HepG2 (cell line): ENCODE measurements around the gene NOL4L.

ENCODE experiments used
- CTCF ChIP-seq: sonication (generic); formaldehyde crosslinking; IDR thresholded peaks from 2 replicates; pipeline ENCODE4 v1.5.0; 2020; ENCODE audit warnings: mild to moderate bottlenecking, missing genetic modification reagents, moderate library complexity
- DMAP1 ChIP-seq: IDR thresholded peaks from 2 replicates; pipeline ENCODE4 v1.6.1; 2016
- JUN ChIP-seq: sonication (generic); formaldehyde crosslinking; IDR thresholded peaks from 2 replicates; pipeline ENCODE4 v1.4.0; 2020; ENCODE audit warnings: mild to moderate bottlenecking, missing genetic modification reagents
- JUND ChIP-seq: sonication (generic); formaldehyde crosslinking; IDR thresholded peaks from 2 replicates; pipeline ENCODE4 v1.8.0; 2022; ENCODE audit warnings: mild to moderate bottlenecking, missing genetic modification reagents
- PBX3 ChIP-seq: sonication (generic); formaldehyde crosslinking; IDR thresholded peaks from 2 replicates; pipeline ENCODE4 v1.8.1; 2023; ENCODE audit warnings: missing genetic modification reagents, inconsistent platforms, borderline replicate concordance
- RERE ChIP-seq: IDR thresholded peaks from 2 replicates; pipeline ENCODE4 v1.6.1; 2016; ENCODE audit warnings: low read depth, missing genetic modification reagents, missing compliant biosample characterization
- SALL1 ChIP-seq: sonication (generic); formaldehyde crosslinking; IDR thresholded peaks from 2 replicates; pipeline ENCODE4 v1.8.0; 2022; ENCODE audit warnings: mild to moderate bottlenecking, missing genetic modification reagents
- SMAD3 ChIP-seq: sonication (generic); formaldehyde crosslinking; IDR thresholded peaks from 2 replicates; pipeline ENCODE4 v1.4.0; 2020; ENCODE audit warnings: missing genetic modification reagents
- SPEN ChIP-seq: sonication (generic); formaldehyde crosslinking; IDR thresholded peaks from 2 replicates; pipeline ENCODE4 v1.5.1; 2020; ENCODE audit warnings: low read depth, mild to moderate bottlenecking, missing genetic modification reagents
- ZNF232 ChIP-seq: sonication (generic); formaldehyde crosslinking; IDR thresholded peaks from 2 replicates; pipeline ENCODE4 v1.4.0; 2020; ENCODE audit warnings: missing genetic modification reagents, borderline replicate concordance
- ZNF562 ChIP-seq: sonication (generic); formaldehyde crosslinking; IDR thresholded peaks from 2 replicates; pipeline ENCODE4 v1.8.0; 2022; ENCODE audit warnings: missing genetic modification reagents, borderline replicate concordance
- ZNF564 ChIP-seq: sonication (generic); formaldehyde crosslinking; IDR thresholded peaks from 2 replicates; pipeline ENCODE4 v1.8.1; 2023; ENCODE audit warnings: mild to moderate bottlenecking, missing genetic modification reagents
- ZNF704 ChIP-seq: sonication (generic); formaldehyde crosslinking; IDR thresholded peaks from 2 replicates; pipeline ENCODE4 v1.8.1; 2023; ENCODE audit warnings: mild to moderate bottlenecking, inconsistent platforms, moderate library complexity, missing genetic modification reagents, borderline replicate concordance
- TF ChIP-seq, protein P1 (sequence below): fragments of 450-650 bp; IDR thresholded peaks from 2 replicates; pipeline ENCODE4 v1.6.1; 2017; ENCODE audit warnings: mild to moderate bottlenecking

GRCh38 chr20:32580970-32581838, 3.9 kb downstream of the NOL4L start:
- peak; percentile 51; the same call in 1 of the 2 replicates for TF ChIP-seq ZNF564
- TF ChIP-seq PBX3 (CRISPR knock-in tag), result no peak
- TF ChIP-seq RERE (CRISPR knock-in tag), result no peak
- no peak for TF ChIP-seq CTCF (CRISPR knock-in tag)
- peak; percentile 68 for TF ChIP-seq SALL1 (CRISPR knock-in tag)
- TF ChIP-seq SPEN (CRISPR knock-in tag), result no peak; the same call in 1 of the 2 replicates
- TF ChIP-seq, protein P1, sequence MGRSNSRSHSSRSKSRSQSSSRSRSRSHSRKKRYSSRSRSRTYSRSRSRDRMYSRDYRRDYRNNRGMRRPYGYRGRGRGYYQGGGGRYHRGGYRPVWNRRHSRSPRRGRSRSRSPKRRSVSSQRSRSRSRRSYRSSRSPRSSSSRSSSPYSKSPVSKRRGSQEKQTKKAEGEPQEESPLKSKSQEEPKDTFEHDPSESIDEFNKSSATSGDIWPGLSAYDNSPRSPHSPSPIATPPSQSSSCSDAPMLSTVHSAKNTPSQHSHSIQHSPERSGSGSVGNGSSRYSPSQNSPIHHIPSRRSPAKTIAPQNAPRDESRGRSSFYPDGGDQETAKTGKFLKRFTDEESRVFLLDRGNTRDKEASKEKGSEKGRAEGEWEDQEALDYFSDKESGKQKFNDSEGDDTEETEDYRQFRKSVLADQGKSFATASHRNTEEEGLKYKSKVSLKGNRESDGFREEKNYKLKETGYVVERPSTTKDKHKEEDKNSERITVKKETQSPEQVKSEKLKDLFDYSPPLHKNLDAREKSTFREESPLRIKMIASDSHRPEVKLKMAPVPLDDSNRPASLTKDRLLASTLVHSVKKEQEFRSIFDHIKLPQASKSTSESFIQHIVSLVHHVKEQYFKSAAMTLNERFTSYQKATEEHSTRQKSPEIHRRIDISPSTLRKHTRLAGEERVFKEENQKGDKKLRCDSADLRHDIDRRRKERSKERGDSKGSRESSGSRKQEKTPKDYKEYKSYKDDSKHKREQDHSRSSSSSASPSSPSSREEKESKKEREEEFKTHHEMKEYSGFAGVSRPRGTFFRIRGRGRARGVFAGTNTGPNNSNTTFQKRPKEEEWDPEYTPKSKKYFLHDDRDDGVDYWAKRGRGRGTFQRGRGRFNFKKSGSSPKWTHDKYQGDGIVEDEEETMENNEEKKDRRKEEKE, result no peak
- peak; percentile 8; the same call in 1 of the 2 replicates for TF ChIP-seq DMAP1 (CRISPR knock-in tag)
- no peak for TF ChIP-seq ZNF562 (CRISPR knock-in tag)
- no peak for TF ChIP-seq SMAD3 (CRISPR knock-in tag)
- no peak for TF ChIP-seq JUND (CRISPR knock-in tag)
- no peak; the same call in 1 of the 2 replicates for TF ChIP-seq JUN (CRISPR knock-in tag)
- TF ChIP-seq ZNF704, result no peak
- TF ChIP-seq ZNF232 (CRISPR knock-in tag), result no peak; the same call in 1 of the 2 replicates
